ENCODE data around the gene RNF103.

- TF ChIP-seq CTCF (IDR thresholded peaks at IDR 0.05) (no peak), POLR2A (IDR thresholded peaks at IDR 0.05) (no peak)
Observed at GRCh38 chr2:86592547-86593230, 31.0 kb downstream of the RNF103 start.

Measured in testis (tissue), 2 donors.